SK-N-MC (cell line): ENCODE measurements around the gene SETD1B.

Source experiments
- DNase-seq: peaks from one replicate; pipeline ENCODE4 v3.0.0-alpha.2; 2011; ENCODE audit warnings: low read depth, low spot score
- H3K27ac ChIP-seq: fragments of 200-600 bp; sonication (generic); 2 replicates; pipeline ENCODE4 v1.5.1; 2016; ENCODE audit warnings: mixed run types
- H3K36me3 ChIP-seq: fragments of 200-600 bp; sonication (generic); 2 replicates; pipeline ENCODE4 v1.6.1; 2017; ENCODE audit warnings: antibody characterized with exemption, low read length, mixed read lengths; ENCODE audit not compliant: insufficient read depth
- H3K4me3 ChIP-seq: fragments of 200-600 bp; sonication (generic); 2 replicates; pipeline ENCODE4 v1.5.1; 2016
- H3K9ac ChIP-seq: fragments of 200-600 bp; sonication (generic); 2 replicates; pipeline ENCODE4 v1.8.0; 2017; ENCODE audit warnings: mixed run types, mixed read lengths; ENCODE audit not compliant: insufficient read length
- H3K9me3 ChIP-seq: fragments of 200-600 bp; sonication (generic); 2 replicates; pipeline ENCODE4 v1.6.1; 2017; ENCODE audit warnings: low read depth, mild to moderate bottlenecking, antibody characterized with exemption, low read length, moderate library complexity, mixed read lengths
- EZH2 ChIP-seq: fragments of 200-600 bp; sonication (generic); IDR thresholded peaks from one replicate; pipeline ENCODE4 v1.6.1; 2017; ENCODE audit warnings: antibody characterized with exemption
- FOXP2 ChIP-seq: optimal IDR thresholded peaks from 2 replicates; pipeline ENCODE3; 2011; ENCODE audit warnings: mild to moderate bottlenecking, moderate library complexity; ENCODE audit not compliant: insufficient read depth; ENCODE audit errors: extremely low read length, control extremely low read depth
- POLR2AphosphoS5 ChIP-seq: IDR thresholded peaks from 2 replicates; pipeline ENCODE4 v1.6.1; 2012; ENCODE audit warnings: mild to moderate bottlenecking, low read depth, low read length, borderline replicate concordance

SETD1B gene

DNA sequence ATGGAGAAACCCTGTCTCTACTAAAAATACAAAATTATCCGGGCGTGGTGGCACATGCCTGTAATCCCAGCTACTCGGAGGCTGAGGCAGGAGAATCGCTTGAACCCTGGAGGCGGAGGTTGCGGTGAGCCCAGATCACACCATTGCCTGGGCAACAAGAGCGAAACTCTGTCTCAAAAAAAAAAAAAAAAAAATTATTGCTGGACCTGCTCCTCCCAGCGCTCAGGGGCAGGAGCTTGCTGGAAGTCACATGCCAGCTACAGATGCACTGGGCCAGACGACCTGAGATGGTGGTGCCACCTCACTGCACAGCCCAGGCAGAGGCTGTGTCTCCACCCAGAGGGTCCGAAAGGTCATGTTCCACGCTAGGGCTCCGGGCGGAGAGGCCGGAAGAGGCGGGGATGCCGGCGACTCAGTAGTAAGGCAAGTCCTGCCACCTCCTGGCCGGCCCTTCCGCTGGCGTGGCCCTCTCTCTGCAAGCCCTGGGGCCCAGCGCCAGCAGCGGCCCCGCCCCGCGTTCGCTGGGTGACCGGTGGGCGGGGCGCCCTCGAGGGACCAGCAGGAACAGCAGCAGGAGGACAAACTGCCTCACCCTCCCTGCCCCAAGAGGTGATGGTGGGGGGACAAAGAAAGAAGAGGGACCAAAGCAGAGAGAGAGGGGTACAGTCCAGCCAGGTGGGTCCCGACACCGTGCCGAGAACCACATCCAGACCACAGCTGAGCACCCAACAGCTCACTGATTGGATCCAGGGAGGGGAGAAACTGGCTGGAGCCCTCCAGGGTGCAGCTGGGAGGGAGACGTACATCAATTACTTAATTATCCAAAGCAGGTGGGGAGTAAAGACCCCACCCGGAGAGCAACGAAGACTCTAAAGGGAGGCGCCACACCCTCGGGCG lies 6.7 kb upstream of the SETD1B start:
- no peak for DNase-seq
- no peak overlapping the region for H3K9ac ChIP-seq
- H3K4me3 ChIP-seq = no peak overlapping the region
- TF ChIP-seq EZH2 (no peak), POLR2AphosphoS5 (no peak), FOXP2 (no peak)
- peaks cover 3% of the 10 kb centered on the region; the same call in 1 of the 2 replicates for H3K36me3 ChIP-seq
- H3K9me3 ChIP-seq = no peaks in the 10 kb centered on the region
- peak overlapping the region; percentile 87; the same call in 1 of the 2 replicates for H3K27ac ChIP-seq

GRCh38 chr12:121797937-121798786 lies 5.6 kb upstream of the SETD1B start:
- H3K9ac ChIP-seq = peak overlapping the region; percentile 32
- H3K9me3 ChIP-seq = no peaks in the 10 kb centered on the region
- H3K27ac ChIP-seq = peak overlapping the region; percentile 87
- H3K36me3 ChIP-seq = peaks cover 3% of the 10 kb centered on the region; the same call in 1 of the 2 replicates
- peak overlapping the region; percentile 74 for H3K4me3 ChIP-seq
- DNase-seq = no peak
- TF ChIP-seq POLR2AphosphoS5 (0 out of 2 replicates have a peak, but pooled peaks have one; percentile 42), EZH2 (no peak), FOXP2 (no peak)

DNA sequence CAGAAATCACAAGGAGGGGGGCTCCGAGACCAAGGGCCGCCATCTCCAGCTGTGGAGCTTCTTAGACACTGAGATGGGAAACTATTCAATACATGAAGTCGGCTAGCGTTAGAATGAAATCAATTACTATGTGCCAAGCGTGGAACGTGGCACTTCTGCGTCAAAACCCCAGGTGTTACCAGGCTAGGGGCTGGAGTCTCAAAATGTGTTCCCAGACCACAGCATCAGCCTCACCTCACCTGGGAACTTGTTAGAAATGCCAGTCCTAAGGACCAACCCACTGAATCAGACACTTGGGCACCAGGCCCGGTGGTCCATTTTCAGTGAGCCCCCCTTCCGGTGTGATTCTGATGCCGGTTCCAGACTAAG lies 5.0 kb upstream of the SETD1B start:
- DNase-seq = no peak
- Histone ChIP-seq H3K27ac (peak overlapping the region; percentile 87), H3K36me3 (peaks cover 3% of the 10 kb centered on the region; the same call in 1 of the 2 replicates), H3K9me3 (no peaks in the 10 kb centered on the region), H3K4me3 (peak overlapping the region; percentile 74), H3K9ac (peak overlapping the region; percentile 32)
- TF ChIP-seq POLR2AphosphoS5 = no peak
- no peak for TF ChIP-seq FOXP2
- TF ChIP-seq EZH2 = no peak

DNA sequence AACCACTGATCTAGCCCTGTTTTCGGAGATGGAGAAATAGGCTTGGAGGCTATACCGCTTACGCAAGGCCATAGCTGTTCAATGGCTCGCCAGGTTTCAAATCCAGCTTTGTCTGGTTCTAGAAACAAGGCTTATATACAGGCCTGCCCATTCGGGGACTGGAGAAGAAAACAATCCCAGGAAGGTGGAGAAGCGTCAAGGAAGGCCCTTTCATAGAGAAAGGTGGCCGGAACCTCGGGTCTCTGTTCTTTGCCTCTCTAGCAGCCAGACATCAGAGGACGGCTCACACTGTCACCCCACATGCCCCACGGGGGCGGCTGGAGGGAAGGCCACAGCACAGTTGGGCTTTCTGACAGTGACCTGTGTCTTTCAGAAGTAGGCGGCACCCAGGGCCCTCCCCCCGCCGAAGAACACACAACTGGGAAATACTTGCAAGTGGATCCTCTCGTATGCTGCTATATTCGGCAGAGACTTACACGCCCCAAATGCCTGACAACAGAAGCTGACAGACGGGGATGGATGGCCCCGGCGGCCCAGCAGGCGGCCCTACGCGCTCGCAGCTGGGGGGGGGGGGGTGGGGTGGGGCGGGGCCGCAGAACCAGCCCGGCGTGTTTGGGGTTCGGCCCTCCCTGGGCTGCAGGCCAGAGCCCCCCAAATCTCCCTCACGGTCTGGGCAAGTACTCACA lies 4.5 kb upstream of the SETD1B start:
- H3K27ac ChIP-seq = peak overlapping the region; percentile 93
- peaks cover 3% of the 10 kb centered on the region; the same call in 1 of the 2 replicates for H3K36me3 ChIP-seq
- peak overlapping the region; percentile 82 for H3K4me3 ChIP-seq
- H3K9ac ChIP-seq = peak overlapping the region; percentile 94
- TF ChIP-seq POLR2AphosphoS5 (no peak), FOXP2 (peak; percentile 25)
- no peaks in the 10 kb centered on the region for H3K9me3 ChIP-seq
- DNase-seq = no peak

- Histone ChIP-seq H3K27ac (peak overlapping the region; percentile 93), H3K9ac (peak overlapping the region; percentile 94), H3K36me3 (peaks cover 3% of the 10 kb centered on the region; the same call in 1 of the 2 replicates), H3K4me3 (peak overlapping the region; percentile 82), H3K9me3 (no peaks in the 10 kb centered on the region)
- TF ChIP-seq FOXP2 (no peak), EZH2 (no peak), POLR2AphosphoS5 (peak; percentile 21; the same call in 1 of the 2 replicates)
- no peak for DNase-seq
Measured at GRCh38 chr12:121799842-121800693, 3.7 kb upstream of the SETD1B start.

GRCh38 chr12:121800694-121801594 lies 2.9 kb upstream of the SETD1B start:
- peak overlapping the region; percentile 82 for H3K4me3 ChIP-seq
- DNase-seq = no peak
- peak overlapping the region; percentile 94 for H3K9ac ChIP-seq
- no peaks in the 10 kb centered on the region for H3K9me3 ChIP-seq
- no peak for TF ChIP-seq FOXP2
- no peak for TF ChIP-seq EZH2
- no peak for TF ChIP-seq POLR2AphosphoS5
- H3K36me3 ChIP-seq = peaks cover 3% of the 10 kb centered on the region; the same call in 1 of the 2 replicates
- peak overlapping the region; percentile 93 for H3K27ac ChIP-seq
